ENCODE results near the gene IGSF22. TPM values are rescaled to one million over a fixed set of nuclear protein-coding genes. Genes with fewer than 3 reads are reported as not detected.

IGSF22 gene
- total RNA-seq, 1 experiment from 2014 or later: not detected

DNA sequence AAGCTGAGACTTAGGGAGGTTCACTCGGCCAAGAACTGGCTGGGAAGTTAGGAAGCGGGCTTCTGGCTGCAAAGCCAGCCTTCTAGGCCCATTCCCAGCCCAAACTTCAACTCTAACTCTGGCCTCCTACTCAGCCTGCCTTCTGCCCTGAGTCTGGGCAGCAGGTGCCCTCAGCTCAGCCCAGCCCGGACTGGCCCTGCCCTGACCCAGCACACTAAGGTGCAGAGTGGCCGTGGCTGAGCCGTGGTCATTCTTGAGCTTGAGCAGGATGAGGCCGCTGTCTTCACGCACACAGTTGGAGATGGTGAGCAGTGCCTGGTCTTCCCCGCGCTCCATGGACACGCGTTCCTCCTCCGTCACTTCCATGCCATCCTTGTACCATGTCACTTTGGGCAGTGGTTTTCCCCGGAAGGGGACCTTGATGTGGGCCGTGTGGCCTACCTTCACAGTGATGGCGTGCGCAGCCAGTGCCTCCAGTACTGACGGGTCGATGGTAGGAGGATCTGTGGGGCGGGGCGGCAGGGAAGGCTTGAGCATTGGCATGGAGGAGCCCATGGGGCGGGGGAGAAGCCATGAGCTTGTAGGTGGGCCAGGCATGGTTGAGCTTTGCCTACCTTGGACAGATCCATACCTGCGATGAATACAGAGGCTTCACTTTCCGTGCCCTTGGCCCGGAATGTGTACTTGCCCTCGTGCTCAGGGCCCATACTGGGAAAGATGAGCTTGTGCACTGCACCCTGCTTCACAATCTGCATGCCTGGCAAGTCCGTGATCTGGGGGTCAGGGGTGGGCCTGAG lies 12.1 kb downstream of the IGSF22 start:
- DNase-seq (ENCODE audit: low read depth): no peak

DNA sequence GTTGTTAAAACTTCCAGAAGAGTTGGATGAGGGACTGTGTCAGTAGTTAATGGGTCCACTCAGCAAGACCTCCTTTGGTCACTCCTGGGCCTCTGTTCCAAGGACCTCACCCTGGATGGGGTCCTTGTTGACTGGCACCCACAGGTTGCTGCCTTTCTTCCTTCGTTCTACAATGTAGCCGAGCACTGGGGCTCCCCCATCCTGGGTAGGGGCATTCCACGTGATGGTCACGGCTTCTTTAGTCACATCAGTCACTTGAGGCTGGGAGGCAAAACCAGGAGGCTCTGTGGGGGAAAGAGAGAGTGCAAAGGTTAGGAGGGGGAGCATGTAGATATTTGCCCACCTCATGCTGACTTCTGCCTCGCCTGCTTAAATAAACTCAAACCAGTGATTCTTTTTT lies 15.4 kb downstream of the IGSF22 start:
- no peak for DNase-seq (ENCODE audit: low read depth)

DNA sequence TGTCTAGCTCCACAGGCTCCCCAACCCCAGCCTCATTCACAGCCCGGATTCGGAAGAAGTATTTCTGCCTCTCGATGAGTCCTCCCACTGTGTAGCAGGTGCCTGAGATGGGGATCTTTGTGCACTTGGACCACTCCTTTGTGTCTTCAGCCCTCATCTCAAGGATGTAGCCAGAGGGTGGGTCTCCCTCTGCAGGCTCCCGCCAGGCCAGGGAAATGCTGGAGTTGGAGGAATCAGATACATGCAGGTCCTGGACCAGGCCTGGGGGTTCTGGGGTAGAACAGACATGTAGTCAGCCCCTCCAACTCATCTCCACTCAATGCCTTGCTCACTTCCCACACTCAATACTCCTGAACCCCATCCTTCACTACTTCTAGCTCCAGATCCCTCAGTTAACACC lies 16.6 kb downstream of the IGSF22 start:
- no peak for DNase-seq (ENCODE audit: low read depth)

DNA sequence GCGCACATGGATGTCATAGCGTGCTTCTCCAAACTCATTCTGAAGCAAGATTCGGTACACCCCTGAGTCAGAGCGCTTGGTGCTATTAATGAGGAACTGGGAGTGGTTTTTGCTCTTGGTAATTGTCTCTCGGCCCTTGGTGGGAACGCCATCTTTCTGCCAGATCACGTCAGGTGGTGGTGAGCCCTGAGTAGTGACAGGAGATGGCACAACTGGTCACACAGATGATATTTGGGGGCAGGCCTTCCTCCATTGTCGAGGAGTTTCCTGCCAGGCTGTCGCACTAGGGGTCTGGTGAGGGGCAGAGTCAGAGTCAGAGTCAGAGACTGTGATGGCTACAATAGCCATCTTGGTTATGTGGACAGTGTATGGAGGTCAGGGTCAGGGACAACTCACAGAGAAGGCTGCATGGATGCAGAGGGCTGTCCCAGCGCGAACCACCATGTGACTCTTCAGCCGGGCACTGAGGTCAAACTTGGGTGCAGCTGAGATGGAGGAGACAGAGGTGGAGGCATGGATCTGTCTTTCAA lies 18.1 kb downstream of the IGSF22 start:
- DNase-seq (ENCODE audit: low read depth): no peak

DNA sequence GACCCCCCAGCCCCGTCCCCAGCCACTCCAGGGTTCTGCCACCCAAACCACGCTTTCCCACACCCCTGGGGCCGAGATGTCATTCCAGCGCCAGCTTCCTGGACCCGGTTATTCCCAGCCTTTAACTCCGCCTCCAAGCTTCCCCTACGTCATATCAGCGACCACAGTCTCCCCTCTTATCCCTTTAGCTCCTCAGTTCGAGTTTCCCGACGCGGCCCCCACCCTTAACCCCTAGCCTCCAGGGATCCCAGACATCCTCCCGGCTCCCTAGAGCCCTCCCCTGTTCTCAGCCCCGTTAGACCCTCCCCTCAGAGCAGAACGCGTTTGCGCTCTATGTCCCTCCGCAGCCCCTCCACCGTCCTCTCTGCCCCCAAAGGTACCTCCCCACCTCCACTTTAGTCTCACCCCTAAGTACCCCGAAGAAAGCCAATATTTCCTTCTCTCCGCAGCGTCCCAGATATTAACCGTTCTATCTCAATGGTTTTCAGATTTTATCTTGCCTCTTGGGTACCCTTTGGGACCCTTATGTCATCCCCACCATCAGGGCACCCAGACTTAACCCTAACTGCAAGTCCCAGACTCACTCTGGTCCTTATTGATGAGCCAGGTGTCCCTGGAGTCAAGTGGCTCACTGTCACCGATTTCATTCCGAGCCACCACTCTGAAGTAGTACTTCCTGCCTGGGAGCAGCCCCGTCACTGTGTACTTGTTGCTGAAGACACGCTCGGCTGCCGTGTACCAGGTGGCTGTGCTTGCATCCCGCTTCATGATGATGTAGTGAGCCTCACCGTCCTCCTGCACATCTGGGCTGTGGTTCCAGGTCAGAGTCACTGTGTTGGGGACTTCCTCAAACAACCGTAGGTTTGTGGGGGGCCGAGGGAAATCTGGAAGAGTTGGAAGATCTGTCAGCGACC lies 19.4 kb downstream of the IGSF22 start:
- peak; percentile 35 for DNase-seq (ENCODE audit: low read depth)

DNA sequence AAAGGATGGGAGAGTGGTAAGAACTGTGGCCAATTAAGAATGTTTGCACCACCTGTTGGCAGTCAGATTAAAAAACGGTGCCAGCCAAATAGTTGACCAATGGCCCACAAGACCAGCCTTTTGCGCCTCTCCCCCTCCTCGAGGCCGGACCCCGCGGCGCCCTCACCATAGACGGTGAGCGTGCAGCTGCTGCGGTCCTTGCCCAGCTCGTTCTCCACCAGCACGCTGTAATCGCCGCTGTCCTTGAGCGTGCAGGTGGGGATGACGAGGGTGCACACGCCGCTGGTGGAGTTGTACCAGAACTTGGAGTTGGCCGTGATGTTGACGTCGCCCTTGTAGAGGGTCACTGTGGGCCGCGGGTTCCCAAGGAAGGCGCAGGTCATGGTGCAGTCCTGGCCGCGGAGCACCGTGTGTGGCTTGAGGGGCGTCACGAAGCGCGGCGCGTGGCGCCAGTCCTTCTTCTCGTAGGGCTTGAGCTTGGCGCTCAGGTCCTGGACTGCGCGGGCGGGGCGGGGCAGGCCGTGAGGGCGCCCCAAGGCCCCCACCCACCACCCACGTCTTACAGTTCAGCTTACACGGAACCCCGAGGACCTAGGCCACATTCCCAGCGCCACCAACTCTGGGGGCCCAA lies 20.2 kb downstream of the IGSF22 start:
- no peak for DNase-seq (ENCODE audit: low read depth)

DNA sequence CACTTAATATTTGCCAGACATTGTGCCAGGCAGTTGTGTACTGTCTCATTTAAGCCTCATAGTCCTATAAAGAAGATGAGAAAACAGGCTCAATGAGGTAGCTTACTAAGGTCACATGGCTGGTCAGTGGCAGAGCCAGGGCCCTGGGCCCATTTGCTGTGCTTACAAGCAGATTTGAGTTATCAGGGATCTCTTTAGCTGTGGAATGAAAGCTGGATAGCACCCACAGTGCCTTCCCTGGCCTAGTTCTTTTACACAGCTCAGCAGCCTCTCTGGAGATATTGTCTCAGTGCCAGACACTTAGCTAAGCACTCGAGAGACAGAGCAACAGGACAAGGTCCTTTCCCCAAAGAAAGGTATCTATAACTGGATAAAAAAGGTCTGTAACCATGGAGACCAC lies 21.3 kb downstream of the IGSF22 start:
- DNase-seq (ENCODE audit: low read depth): no peak

DNA sequence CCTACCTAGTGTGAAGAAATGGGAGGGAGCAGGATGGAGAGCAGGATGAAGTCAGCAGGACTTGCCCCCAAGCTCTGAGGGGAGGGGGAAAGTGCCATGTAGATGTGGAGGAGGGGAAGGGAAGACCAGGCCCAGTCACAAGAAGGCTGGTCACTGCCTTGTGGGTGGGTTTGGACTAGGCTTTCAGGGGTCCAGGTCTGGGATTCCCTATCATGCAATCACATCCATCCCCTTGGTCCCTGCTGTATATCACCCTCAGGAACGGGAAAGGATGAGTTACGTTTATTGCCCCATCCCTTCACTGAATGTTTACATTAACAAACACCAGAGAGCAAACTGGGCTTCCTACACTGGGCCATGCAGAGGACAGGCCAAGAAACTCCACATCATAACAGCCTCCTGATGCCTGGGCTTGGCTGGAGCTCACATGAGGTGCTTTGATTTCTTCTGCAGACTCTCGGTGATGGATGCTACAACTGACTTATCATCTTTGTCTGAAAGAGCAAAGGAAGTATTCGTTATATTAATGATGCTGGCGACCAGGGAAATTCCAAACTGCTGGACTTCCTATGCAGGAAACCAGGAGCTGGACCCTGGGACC lies 21.8 kb downstream of the IGSF22 start:
- no peak for DNase-seq (ENCODE audit: low read depth)

DNA sequence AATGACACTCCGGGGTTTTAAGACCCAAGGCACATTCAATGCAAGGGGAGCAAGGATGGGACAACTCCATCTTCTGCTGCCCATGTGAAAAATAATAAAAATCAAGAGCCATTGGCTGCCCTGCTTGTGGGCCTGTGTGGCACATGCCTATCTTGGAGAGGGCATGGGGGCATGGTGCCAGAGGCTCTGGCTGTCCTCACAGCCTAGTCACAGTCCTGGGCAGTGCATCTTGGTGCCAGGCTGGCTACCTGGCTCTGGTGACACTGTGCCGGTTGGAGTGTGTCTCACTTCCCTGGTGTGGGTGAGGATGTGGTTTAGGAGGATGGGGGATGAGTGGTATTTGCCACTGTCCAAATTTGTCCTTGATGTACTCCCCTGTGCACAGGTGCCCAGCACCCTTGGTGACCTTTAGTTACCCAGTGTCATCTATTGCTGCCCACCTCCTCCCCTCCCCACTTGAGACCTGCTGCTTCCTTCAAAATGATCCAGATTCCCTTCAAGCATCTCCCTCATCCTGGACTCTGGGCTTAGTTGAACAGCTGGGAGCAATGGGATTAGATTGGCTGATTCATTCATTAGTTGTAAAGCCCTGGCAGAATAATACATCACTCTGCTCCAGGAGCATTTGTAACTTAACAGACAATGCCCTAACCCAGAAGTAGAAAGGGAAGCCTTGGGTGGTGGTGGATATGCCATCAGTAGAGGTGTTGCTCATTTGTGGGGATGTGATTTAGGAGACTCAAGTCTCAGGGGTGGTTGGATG lies 22.8 kb downstream of the IGSF22 start:
- no peak for DNase-seq (ENCODE audit: low read depth)

DNA sequence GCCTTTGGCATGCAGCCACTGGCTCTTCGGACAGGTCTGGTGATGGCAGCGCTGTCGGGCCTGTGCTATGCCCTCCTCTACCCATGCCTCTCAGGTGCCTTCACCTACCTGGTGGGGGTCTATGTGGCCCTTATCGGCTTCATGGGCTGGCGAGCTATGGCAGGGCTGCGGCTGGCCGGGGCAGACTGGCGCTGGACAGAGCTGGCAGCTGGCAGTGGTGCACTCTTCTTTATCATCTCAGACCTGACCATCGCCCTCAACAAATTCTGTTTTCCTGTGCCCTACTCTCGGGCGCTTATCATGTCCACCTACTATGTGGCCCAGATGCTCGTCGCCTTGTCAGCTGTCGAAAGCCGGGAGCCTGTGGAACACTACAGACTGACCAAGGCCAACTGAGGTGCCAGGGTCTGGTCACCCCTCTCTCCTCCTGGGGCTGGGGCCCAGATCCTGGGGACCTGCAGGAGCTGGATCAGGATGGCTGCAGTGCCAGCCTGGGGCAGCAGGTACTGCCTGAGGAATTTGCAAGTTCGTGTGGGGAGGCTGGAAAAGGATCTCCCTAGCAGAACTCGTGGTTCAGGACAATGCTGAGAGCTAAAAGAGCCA lies 24.3 kb downstream of the IGSF22 start:
- no peak for DNase-seq (ENCODE audit: low read depth)

DNA sequence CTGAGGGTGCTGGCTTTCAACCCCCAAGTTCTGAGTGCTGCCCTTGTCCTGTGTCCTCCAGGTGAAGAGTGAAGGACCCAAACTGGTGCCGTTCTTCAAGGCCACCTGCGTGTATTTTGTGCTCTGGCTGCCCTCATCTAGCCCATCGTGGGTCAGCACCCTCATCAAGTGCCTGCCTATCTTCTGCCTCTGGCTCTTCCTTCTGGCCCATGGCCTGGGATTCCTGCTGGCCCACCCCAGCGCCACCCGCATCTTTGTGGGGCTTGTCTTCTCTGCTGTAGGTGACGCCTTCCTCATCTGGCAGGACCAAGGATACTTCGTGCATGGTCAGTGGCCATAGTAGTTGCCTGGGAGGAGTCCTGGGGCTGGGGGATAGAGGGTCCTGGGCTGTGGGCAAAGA lies 25.1 kb downstream of the IGSF22 start:
- no peak for DNase-seq (ENCODE audit: low read depth)

DNA sequence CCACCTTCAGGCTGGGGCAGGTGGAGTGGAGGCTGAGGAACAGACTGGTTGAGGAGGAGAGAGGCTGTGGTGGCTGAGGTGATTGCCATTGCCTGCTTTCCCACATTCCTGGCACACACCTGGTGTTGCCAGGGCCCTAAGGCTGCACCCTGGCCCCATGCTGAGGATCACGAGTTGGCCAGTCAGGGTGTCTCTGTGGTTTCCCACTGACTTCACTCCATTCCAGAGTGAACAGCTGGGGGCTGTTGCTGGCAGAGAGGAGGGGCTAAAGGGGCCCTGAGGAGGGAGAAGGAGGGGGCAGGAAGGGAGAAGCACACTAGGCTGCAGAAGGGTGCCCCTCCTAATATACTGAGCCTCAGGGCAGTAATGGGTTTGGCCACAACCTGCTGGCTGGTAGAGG lies 25.6 kb downstream of the IGSF22 start:
- DNase-seq (ENCODE audit: low read depth): peak; percentile 64

DNA sequence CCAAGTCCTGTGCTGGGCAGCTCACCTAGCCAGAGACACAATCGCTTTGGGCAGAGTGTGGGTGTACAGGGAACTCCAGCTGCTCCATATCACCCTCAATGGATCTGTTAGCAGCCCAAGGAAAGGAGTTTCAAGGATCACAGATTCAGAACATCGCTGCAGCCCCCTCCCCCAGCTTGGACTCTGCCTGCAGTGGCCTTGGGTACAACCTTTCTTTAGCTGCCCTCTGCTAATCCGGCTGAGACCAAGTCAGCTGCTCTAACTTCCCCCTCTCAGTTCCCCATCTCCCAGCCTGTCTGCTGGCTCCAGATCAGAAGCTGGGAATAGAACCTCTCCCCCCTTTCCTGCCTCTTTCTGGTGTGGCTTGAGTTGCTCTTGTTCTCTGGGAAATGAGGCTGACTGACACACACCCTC lies 26.1 kb downstream of the IGSF22 start:
- no peak for DNase-seq (ENCODE audit: low read depth)

DNA sequence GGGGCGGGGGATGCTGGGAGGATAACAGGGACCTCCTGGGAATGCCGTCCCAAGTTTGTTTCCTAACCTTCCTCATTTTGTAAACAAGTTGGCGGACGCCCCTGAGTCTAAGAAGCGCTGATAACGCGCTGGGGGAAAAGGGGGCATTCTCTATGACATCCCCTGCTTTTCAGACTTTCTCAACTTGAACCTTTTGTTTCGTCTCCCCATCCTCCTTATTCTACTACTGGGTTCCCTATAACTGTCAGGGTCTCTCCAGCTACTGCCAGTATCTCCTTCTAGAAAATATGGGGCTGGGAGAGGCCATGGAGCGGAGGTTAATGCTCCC lies 26.8 kb downstream of the IGSF22 start:
- DNase-seq (ENCODE audit: low read depth): no peak

DNA sequence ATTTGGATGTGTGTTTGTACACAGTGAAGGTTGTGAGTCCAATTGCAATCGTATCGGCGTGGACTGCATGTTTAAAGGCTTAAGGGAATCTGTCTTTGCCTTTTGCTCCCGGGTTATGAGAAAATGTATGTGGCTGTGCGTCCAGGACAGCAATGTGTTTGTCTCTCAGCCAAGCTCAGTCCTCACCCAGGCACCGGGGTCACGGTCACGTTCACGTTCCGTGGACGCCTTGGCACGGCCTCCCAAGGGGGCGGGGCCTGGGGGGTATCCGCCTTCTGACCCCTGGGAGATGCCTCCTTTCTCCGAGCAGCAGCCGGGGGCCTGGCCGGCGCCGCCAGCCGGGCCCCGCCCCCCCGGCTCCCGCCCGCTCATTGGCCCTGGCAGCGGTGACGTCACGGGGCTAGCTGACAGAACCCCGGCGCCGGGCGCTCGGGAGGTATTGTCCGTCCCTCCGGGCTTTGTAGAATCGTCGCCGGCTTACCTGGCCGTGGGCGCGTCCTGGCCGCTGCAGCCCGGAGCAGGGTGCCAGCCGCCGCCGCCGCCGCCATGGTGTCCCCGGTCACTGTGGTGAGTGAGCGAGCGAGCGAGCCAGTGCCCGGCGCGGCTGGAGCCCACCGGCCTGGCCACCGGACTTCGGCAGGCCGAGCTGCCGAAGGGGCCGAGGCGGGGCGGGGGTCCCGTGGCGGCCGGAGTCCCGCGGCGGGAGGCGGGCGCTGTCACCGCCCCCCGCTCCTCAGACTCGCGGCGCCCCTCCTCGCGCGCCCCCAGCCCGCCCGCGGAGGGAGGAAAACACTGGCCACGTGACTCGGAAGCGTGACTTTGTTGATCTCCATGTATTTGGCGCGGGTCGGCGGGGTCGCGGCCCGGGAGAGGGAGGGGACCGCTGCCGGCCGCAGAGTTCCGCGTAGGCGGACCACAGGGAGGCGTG lies 27.4 kb downstream of the IGSF22 start, which contains the start of gene TMEM86A:
Gene TMEM86A, plus strand, starts transcription at position 439 of the 928 bp plus-strand sequence. Its CDS starts 108 bp downstream, at position 547.
- peak; percentile 81 for DNase-seq (ENCODE audit: low read depth)

DNA sequence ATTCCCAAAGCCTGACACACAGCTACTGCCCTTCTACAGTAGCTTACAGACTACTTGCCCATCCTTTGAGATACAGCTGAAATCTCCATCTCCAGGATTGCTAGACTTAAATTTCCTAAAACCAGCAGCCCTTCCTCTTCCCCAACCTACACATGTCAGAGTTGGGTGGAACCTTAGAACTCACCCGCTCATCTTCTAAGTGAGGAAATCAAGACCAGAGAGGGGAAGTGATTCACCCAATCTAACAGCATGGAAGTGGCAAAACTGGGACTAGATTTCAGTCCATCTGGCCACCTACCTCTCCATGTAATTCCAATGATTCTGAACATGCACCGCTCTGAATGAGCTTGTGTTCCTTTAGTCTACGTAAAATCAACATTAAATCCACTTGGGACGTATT lies 28.4 kb downstream of the IGSF22 start:
- DNase-seq (ENCODE audit: low read depth): no peak

DNA sequence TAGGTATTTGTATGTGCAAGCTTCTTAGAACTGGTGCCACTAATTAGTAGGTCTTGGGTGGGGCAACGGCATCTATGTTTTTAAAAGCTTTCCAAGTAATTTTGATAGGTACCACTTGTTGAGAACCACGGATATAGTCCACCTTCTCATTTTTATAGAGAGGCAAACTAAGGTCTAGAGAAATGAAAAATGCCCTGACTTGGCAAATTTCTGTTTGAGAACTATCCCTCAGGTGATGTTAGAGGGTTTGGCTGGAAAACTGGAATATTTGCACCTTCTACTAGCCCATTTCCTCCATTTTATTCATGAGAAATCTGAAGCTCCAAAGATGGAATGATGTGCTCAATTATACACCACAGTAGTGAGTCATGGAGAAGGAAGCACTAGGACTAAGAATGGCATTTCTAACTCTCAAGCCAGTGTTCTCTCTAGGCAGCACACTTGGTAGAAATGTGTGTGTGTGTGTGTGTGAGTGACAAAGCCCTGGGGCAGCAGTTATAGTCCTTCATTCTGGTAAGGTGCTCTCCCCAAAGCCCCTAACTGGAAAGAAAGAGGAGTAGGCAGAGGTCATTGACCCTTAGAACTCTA lies 29.3 kb downstream of the IGSF22 start:
- DNase-seq (ENCODE audit: low read depth): peak; percentile 55

DNA sequence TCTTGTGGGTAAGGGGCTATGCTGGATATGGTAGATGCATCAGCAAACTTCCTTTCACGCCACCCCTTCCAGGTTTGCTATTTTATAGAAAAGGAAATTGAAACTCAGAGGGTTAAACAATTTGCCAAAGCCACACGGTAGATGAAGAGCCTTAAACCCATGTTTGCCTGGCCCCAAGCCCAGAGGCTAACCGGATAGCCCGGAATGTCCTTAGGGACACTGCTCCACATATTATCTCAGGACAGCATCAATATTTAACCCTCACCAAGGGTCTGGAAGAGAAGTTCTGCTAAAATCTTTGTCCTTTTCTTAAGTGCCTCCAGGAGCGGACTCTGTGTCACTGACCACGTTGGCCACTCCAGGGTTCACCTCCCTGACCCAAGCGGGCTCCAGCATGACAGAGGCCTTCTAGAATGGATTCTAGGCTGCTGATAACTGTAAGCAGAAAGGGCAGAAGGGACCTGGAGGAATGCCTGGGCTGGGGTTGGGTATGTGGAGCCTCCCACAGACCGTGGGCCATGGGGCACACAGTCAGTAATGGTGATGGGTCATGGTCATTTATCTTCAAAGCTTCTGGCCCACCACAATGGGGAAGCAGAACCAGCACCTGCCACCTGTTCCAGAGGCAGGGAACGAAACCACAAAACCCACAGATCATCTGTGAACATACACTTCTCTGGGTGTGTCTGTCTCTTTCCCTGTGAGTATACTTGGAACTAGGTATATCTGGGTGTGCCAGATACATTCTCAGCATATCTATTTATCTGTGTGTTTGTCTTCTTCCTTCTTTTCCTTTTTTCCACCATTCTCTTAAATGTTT lies 32.8 kb downstream of the IGSF22 start:
- DNase-seq (ENCODE audit: low read depth): no peak

All from LHCN-M2 (cell line).